Endodermal cell (in vitro differentiated cells): ENCODE data around the gene TIMM44. TPM values are rescaled to one million over a fixed set of nuclear protein-coding genes. Genes with fewer than 3 reads are reported as not detected.
A peak's percentile ranks its signal among the peaks of the same experiment; 100 is the strongest.

Experiments used
- DNase-seq: peaks from one replicate; pipeline ENCODE4 v3.0.0-alpha.2; 2017
- H3K27ac ChIP-seq: 2 replicates; pipeline ENCODE4 v1.5.1; 2013; ENCODE audit warnings: mild to moderate bottlenecking, low read depth, low read length, moderate library complexity
- H3K27me3 ChIP-seq: 2 replicates; pipeline ENCODE4 v1.6.1; 2013; ENCODE audit warnings: mild to moderate bottlenecking, low read length, moderate library complexity; ENCODE audit not compliant: insufficient read depth, control insufficient read depth, poor library complexity, severe bottlenecking
- H3K36me3 ChIP-seq: 2 replicates; pipeline ENCODE4 v1.7.0; 2013; ENCODE audit warnings: mild to moderate bottlenecking, low read length, moderate library complexity; ENCODE audit not compliant: control insufficient read depth, insufficient read depth
- H3K4me1 ChIP-seq: one replicate; pipeline ENCODE4 v1.7.0; 2013; ENCODE audit warnings: low read length; ENCODE audit not compliant: control insufficient read depth, insufficient read depth
- H3K4me3 ChIP-seq: 2 replicates; pipeline ENCODE4 v1.5.1; 2013; ENCODE audit warnings: mild to moderate bottlenecking, low read length, moderate library complexity
- H3K9ac ChIP-seq: 2 replicates; pipeline ENCODE4 v1.6.1; 2013; ENCODE audit warnings: mild to moderate bottlenecking, low read length, moderate library complexity; ENCODE audit not compliant: poor library complexity, severe bottlenecking; ENCODE audit errors: extremely low read depth
- H3K9me3 ChIP-seq: 2 replicates; pipeline ENCODE4 v1.6.1; 2013; ENCODE audit warnings: mild to moderate bottlenecking, low read length, moderate library complexity; ENCODE audit not compliant: control insufficient read depth
- H3K27ac Mint-ChIP-seq: 2 replicates; pipeline ENCODE4 v1.8.0; 2020; ENCODE audit warnings: mixed read lengths
- H3K27me3 Mint-ChIP-seq: 2 replicates; pipeline ENCODE4 v1.8.0; 2021; ENCODE audit warnings: mild to moderate bottlenecking, mixed read lengths; ENCODE audit not compliant: insufficient read depth
- H3K36me3 Mint-ChIP-seq: 2 replicates; pipeline ENCODE4 v1.8.0; 2020; ENCODE audit warnings: low read depth, mixed read lengths
- H3K4me1 Mint-ChIP-seq: 2 replicates; pipeline ENCODE4 v1.8.0; 2020; ENCODE audit warnings: mixed read lengths
- H3K4me3 Mint-ChIP-seq: 2 replicates; pipeline ENCODE4 v1.8.0; 2020; ENCODE audit warnings: mild to moderate bottlenecking, moderate library complexity, mixed read lengths
- H3K9me3 Mint-ChIP-seq: 2 replicates; pipeline ENCODE4 v1.8.0; 2020; ENCODE audit warnings: mild to moderate bottlenecking, mixed read lengths
- CTCF ChIP-seq: fragments of 200-600 bp; sonication (generic); conservative IDR thresholded peaks from 2 replicates; pipeline ENCODE4 v1.5.0; 2021; ENCODE audit warnings: antibody characterized with exemption, mild to moderate bottlenecking
- WGBS, 2 experiments: methylation state at CpG; one replicate each; pipeline versions ENCODE4 v1.1.5 to v1.1.7; 2013; ENCODE audit warnings: missing lambda C conversion rate in 2 of 2, mixed read lengths in 1 of 2; ENCODE audit not compliant: insufficient coverage in 1 of 2, insufficient read length in 1 of 2; 5-methylcytosine and 5-hydroxymethylcytosine counted together
- long read RNA-seq, 4 experiments: library from polyadenylated mRNA in 2 of 4; library from RNA in 1 of 4; library from capped mRNA in 1 of 4; stranded (forward) in 3 of 4; unstranded in 1 of 4; transcript quantifications; one replicate each; pipeline ENCODE4 v2.0.0, GENCODE V29; 2020 to 2021; ENCODE audit warnings: inconsistent platforms in 1 of 4
- polyA plus RNA-seq, 2 experiments: library from polyadenylated mRNA; stranded (reverse); fragments of 50-300 nt; gene quantifications; one replicate each; pipeline ENCODE4 v1.2.3, GENCODE V29; 2013
- total RNA-seq, 2 donors: library from RNA; stranded (reverse); fragmentation: NEBNext Ultra II Directional in 1 of 2; extraction: Animal tissue kit (Norgen Biotek cat#: 25700) in 1 of 2; gene quantifications; 2 replicates in 1 of 2; 3 replicates in 1 of 2; pipeline ENCODE4 v1.2.1, GENCODE V29; 2021

The TIMM44 gene
- 10 to 100 TPM; 78.1 to 80.0 TPM for total RNA-seq
- 50.1 TPM for polyA plus RNA-seq (2013, experiment 1 of 2)
- polyA plus RNA-seq (2013, experiment 2 of 2): 44.7 TPM
- long read RNA-seq, experiment 1, partial matches to known transcripts: 14 of 19 reads
- long read RNA-seq, experiment 1, other reads (novel, unspliced or antisense): 1 of 19 reads
- long read RNA-seq, experiment 2, transcript TIMM44-201 (13 exons, 2,075 nt): major isoform, 63 of 86 reads
- long read RNA-seq, experiment 2, partial matches to known transcripts: 7 of 86 reads
- long read RNA-seq, experiment 2, other reads (novel, unspliced or antisense): 11 of 86 reads
- long read RNA-seq, experiment 3, transcript TIMM44-201 (13 exons, 2,075 nt): major isoform, 119 of 152 reads
- long read RNA-seq, experiment 3, transcript TIMM44-203 (13 exons, 1,797 nt): minor isoform, 5 of 152 reads
- long read RNA-seq, experiment 3, partial matches to known transcripts: 9 of 152 reads
- long read RNA-seq, experiment 3, other reads (novel, unspliced or antisense): 17 of 152 reads
- long read RNA-seq, experiment 4, transcript TIMM44-201 (13 exons, 2,075 nt): major isoform, 26 of 34 reads
- long read RNA-seq, experiment 4, partial matches to known transcripts: 7 of 34 reads
- long read RNA-seq, experiment 4, other reads (novel, unspliced or antisense): 1 of 34 reads

GRCh38 chr19:7943444-7944176 lies at the start of gene TIMM44:
Gene TIMM44 (minus strand): TSS chr19:7943666. CDS start chr19:7943651, 15 bp downstream.
- Mint-ChIP-seq H3K9me3 (no peaks in the 10 kb centered on the region), H3K36me3 (peaks cover 14% of the 10 kb centered on the region), H3K4me3 (peak within 1 kb of the TSS; percentile 91), H3K27ac (peak within 1 kb of the TSS; percentile 99), H3K4me1 (peaks cover 3% of the 10 kb centered on the region), H3K27me3 (no peaks in the 10 kb centered on the region)
- Histone ChIP-seq H3K9ac (peak within 1 kb of the TSS; percentile 98), H3K9me3 (peaks cover 5% of the 10 kb centered on the region), H3K4me3 (peak within 1 kb of the TSS; percentile 86), H3K27ac (peak within 1 kb of the TSS; percentile 98), H3K4me1 (no peaks in the 10 kb centered on the region), H3K36me3 (peaks cover 16% of the 10 kb centered on the region), H3K27me3 (no peaks in the 10 kb centered on the region)
- TF ChIP-seq CTCF: no peak
- peak; percentile 99 for DNase-seq
- WGBS, 2 experiments: 0% methylated on average over 38 to 56 of the region's 56 CpGs

GRCh38 chr19:7992575-7992974 lies 49.1 kb upstream of the TIMM44 start:
- Mint-ChIP-seq H3K27ac (no peak overlapping the region), H3K36me3 (peaks cover 51% of the 10 kb centered on the region)
- no peak for DNase-seq

More at GRCh38 chr19:7992575-7992974, 49.1 kb upstream of the TIMM44 start:
- H3K4me3 ChIP-seq: no peak overlapping the region
- H3K27me3 Mint-ChIP-seq: no peaks in the 10 kb centered on the region
- peaks cover 59% of the 10 kb centered on the region for H3K36me3 ChIP-seq
- no peak overlapping the region for H3K9ac ChIP-seq
- TF ChIP-seq CTCF: no peak
- H3K27me3 ChIP-seq: no peaks in the 10 kb centered on the region
- H3K27ac ChIP-seq: no peak overlapping the region
- H3K9me3 ChIP-seq: no peaks in the 10 kb centered on the region
- no peak overlapping the region for H3K4me3 Mint-ChIP-seq
- H3K4me1 ChIP-seq: peaks cover 12% of the 10 kb centered on the region
- 93 to 96% methylated on average over 6 to 10 of the region's 10 CpGs for WGBS, 2 experiments
- H3K4me1 Mint-ChIP-seq: peaks cover 32% of the 10 kb centered on the region
- H3K9me3 Mint-ChIP-seq: no peaks in the 10 kb centered on the region
